Dermis blood vessel endothelial cell (primary cell): Measurements from ENCODE around the gene OLFM1. TPM values are rescaled to one million over a fixed set of nuclear protein-coding genes. Genes with fewer than 3 reads are reported as not detected.
"Not testable (repeated sequence)": the region's sequence is repeated elsewhere in the genome, so short reads cannot be mapped to it uniquely, and the experiment has no call there.

ENCODE experiments used
- DNase-seq: peaks from one replicate; pipeline ENCODE4 v3.0.0; 2010
- total RNA-seq: library from RNA; depleted of rRNA; stranded (reverse); fragments of >200 nt; gene quantifications from 2 replicates; pipeline ENCODE4 v1.2.3, GENCODE V29; 2014

The OLFM1 gene
- total RNA-seq, 1 donor from 2014 or later, result 17.2 TPM

- DNase-seq, result no peak
Observed at GRCh38 chr9:135107581-135108235, 20.2 kb downstream of the OLFM1 start.

DNA sequence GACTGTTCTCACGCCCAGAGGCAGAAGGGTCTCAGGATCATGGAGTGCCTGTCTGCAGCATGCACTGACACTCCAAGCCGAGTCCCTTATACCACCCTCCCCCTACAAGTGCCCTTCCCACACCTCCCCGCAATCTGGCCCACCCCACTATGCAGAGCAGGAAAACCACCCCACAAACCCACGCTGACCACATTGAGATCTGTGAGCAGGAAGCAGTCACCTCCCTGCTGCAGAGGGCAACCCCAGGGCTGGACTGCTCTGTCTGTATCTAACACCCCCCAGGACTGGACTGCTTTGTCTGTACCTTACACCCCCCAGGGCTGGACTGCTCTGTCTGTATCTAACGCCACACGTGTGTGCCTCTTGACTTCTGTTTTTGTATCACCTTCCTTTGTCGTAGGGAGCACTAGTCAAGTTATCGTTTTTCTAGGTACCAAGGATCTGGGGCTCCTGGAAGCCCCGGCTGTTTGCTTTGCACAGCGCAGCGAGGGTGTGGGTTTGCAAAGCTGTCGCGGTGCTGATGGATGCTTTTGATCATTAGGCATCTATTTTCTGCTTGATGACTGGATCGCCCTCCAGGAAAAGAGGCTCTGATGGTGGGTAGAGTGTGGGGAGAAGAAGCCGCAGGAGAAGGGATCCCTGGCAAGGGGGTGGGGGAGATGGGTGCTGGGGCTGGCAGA, 21.5 kb downstream of the OLFM1 start:
- DNase-seq, result no peak

GRCh38 chr9:135109650-135110049, 22.2 kb downstream of the OLFM1 start:
- no peak for DNase-seq

DNA sequence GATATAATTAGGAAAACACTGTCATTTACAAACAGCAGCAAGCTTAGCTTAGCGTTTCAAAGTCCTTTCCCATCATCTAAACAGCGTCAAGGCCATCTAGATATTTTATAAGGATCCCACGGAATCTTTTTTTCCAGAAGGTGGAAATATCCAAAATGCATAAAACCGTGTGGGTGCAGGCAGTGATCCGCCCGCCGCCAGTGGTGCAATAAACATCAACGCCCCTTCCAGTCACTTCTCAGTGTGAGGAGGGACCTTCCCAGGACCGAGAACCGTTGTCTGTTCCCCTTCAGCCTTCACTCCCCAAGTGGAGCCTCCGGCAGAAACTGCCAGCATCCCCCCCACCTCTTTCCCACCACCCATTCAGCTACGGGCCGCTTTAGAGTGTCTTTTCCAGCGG, 22.9 kb downstream of the OLFM1 start:
- no peak for DNase-seq

- DNase-seq, result not testable (repeated sequence)
Observed at GRCh38 chr9:135111600-135111999, 24.1 kb downstream of the OLFM1 start.

DNA sequence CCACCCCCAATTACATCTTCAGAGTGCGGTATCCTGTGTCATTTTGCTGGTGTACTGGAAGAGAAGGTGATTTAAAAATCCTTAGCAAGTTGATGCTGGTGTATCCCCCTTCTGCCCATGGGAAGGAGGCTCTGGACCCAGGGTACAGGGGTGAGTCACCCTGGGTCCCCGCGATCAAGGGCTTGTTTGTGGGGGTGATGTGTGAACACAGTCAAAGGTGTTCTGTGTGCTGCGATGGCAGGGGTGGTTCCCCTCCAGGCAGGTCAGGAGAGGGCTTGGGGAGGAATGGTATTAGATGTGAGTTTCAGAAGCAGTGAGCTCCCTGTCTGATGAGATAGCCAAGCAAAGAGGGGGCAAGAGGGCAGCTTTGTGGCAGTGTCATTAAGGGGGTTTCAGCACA, 28.9 kb downstream of the OLFM1 start:
- DNase-seq, result no peak

DNA sequence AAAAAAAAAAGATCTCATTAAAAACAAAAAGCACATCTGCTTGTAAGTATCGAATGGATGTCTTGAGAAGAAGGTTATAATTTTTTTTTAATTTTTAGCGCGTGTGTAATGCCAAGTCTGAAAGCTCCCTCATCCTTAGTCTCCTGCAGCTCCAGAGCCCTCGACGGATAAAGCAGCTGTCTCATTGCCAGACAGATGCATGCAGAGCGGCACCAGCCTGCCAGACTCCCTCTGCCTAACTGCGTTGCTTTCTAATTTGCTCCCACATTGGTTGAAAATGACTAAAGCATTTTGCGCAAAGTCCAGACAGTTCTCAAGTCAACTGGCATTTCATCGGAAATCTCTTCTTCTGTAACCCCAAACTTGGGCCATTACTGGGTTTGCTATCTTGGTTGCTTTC, 29.4 kb downstream of the OLFM1 start:
- no peak for DNase-seq

DNA sequence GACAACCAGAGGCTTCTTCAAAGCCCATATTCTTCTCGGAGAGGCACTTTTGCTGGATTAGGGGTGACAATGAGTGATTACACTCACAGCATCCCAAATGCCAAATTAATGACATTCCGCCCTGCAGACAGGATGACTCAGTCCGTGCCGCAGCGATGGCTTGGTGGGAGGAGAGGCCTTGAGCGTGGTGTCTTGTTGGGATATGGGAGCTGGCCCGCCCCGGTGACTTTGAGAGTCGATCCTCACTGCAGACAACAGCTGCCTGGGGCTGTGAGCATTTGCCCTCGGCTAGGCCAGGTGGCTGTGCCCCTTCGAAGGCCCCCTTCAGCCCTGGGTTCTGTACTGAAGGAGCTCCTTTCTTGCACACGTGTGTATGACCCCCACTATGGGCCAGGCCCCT, 29.8 kb downstream of the OLFM1 start:
- no peak for DNase-seq

DNA sequence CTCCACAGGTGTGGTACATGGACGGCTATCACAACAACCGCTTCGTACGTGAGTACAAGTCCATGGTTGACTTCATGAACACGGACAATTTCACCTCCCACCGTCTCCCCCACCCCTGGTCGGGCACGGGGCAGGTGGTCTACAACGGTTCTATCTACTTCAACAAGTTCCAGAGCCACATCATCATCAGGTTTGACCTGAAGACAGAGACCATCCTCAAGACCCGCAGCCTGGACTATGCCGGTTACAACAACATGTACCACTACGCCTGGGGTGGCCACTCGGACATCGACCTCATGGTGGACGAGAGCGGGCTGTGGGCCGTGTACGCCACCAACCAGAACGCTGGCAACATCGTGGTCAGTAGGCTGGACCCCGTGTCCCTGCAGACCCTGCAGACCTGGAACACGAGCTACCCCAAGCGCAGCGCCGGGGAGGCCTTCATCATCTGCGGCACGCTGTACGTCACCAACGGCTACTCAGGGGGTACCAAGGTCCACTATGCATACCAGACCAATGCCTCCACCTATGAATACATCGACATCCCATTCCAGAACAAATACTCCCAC, 32.1 kb downstream of the OLFM1 start:
- DNase-seq, result no peak

DNA sequence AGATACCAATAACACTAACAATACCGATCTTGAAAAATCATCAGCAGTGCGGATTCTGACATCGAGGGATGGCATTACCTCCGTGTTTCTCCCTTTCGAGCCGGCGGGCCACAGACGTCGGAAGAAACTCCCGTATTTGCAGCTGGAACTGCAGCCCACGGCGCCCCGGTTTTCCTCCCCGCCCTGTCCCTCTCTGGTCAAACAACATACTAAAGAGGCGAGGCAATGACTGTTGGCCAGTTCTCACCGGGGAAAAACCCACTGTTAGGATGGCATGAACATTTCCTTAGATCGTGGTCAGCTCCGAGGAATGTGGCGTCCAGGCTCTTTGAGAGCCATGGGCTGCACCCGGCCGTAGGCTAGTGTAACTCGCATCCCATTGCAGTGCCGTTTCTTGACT, 32.8 kb downstream of the OLFM1 start:
- DNase-seq, result no peak

DNA sequence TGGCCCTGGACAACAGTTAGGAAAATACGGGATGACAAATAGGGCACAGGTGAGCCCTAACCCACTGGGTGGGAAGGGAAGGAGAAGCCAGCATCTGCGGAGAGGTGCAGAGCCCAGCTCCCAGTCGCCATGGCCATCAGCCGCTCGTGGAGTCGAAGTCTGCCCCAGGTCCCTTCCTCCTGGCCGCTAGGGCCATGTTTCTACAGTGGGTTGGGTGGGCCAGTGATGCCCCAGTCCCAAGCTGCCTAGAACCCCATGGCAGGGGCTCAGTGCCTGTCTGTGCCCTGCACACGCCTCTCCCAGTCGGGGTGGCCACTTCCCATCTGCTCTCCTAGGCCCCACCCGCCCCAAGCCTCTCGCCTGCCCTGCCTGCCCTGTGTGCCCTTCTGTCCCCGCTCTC, 34.8 kb downstream of the OLFM1 start:
- no peak for DNase-seq

- no peak for DNase-seq
Observed at GRCh38 chr9:135123126-135123772, 35.8 kb downstream of the OLFM1 start.

DNA sequence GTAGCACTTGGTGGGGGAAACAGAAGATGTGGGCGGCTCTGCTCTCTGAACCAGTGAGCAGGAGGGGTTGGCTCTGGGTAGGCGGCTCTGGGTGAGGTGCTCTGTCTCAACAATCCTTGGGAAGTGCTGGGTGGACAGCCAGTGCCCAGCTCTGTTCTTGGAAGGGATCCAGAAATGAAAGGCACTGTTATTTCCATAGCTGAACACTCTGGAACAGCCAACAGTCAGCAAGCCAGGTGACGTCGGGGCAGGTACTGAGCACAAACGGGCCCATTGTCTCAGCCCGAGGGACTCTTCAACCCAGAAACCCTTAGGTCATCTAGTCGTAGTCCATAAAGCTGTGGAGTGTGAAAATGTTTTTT, 36.3 kb downstream of the OLFM1 start:
- DNase-seq, result no peak

GRCh38 chr9:135126451-135127187, 39.2 kb downstream of the OLFM1 start:
- peak; percentile 44 for DNase-seq

GRCh38 chr9:135127718-135128670, 40.5 kb downstream of the OLFM1 start:
- DNase-seq, result no peak

DNA sequence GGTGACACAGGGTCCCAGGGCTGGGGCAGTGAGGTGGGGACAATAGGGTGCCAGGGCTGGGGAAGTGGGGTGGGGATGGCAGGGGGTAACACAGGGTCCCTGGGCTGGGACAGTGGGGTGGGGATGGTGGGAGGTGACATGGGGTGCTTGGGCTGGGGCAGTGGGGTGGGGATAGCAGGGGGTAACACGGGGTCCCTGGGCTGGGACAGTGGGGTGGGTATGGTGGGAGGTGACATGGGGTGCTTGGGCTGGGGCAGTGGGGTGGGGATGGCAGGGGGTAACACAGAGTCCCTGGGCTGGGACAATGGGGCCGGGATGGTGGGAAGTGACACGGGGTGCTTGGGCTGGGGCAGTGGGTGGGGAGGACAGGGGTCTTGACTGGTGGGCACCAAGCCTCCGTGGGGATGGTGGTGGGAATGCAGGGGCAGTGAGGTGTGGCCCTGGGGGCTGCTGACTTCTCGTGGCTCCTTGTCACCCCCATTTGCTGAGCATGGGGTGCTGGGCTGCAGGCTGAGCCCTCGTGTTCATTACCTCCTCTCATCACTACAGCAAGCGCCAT, 41.7 kb downstream of the OLFM1 start:
- DNase-seq, result no peak

- DNase-seq, result peak; percentile 51
Observed at GRCh38 chr9:135130207-135130976, 42.9 kb downstream of the OLFM1 start.

GRCh38 chr9:135131488-135131887, 44.0 kb downstream of the OLFM1 start:
- DNase-seq, result no peak

DNA sequence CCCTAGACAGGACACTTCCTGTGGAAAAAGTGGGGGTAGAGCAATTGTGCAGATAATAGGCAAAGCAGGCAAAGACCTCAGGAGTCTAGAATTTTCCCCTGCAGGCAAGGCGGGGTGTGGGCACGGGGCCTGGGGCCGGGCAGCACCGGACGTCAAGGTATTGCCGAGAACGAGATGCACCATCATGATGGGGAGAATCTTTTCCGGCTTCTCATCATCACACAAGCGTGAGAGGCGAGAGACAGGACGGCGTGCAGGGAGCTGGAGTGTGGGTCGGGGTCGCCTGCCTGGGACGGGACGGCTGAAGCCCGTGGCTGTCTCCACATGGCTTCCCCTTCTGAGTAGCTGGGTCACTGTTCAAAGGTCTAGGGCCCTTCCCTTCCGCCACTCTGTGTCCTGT, 44.5 kb downstream of the OLFM1 start:
- DNase-seq, result no peak

DNA sequence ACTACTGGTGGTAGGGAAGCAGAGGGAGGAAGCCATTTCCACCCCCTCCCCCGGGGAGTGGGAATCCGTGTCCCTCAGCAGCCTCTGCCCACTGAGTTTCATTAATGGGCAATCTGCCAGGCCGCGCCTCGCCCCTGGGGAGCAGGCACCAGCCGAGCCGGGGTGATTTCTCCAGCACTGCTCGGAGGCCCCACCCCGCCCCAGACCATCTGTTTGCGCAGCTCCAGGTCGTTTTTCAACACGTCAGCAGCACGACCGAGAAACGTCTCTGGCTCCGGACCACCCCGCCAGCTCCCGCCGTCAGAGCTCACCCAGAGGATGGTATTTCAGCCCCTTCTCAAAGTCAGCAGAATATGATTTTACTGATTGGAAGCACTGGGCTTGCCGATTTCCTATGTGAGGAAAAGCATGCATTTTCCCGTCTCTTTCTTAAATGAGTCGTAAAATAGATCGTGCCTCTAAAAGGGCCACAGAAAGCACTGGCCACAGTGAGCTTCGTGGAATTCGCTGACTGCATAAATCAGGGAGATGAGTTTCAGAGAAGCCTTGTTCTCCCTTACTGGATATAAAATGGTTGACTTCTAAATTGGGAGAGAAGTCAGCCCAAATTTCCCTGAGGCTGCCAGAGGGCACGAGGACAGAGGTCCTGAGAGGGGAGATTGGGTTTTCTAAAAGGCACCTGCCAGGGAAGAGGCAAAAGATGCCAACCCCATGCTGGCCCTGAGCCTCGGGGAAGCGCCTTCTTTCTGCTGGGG, 47.0 kb downstream of the OLFM1 start:
- DNase-seq, result no peak
